ENCODE data around the gene NUDT1.
A peak's percentile ranks its signal among the peaks of the same experiment; 100 is the strongest.

The NUDT1 gene

GRCh38 chr7:2241580-2242540 lies at the start of gene NUDT1, which contains the start of gene MRM2:
TSS of gene NUDT1 (plus strand) at chr7:2242226. CDS start at chr7:2244575, 2,349 bp downstream.
TSS of gene MRM2 (minus strand) at chr7:2242205. CDS start at chr7:2242169, 36 bp downstream.
- DNase-seq = peak; percentile 67 to 74

- DNase-seq = no peak
These were observed 49.0 kb upstream of the NUDT1 start for GRCh38 chr7:2192831-2193534.

GRCh38 chr7:2193575-2194305 lies 48.3 kb upstream of the NUDT1 start:
- DNase-seq = no peak

- DNase-seq = no peak
These were observed 46.4 kb upstream of the NUDT1 start for GRCh38 chr7:2195400-2196246.

- no peak for DNase-seq
These were observed 45.3 kb upstream of the NUDT1 start for GRCh38 chr7:2196381-2197378.

GRCh38 chr7:2197436-2198155 lies 44.4 kb upstream of the NUDT1 start:
- DNase-seq = no peak

GRCh38 chr7:2198206-2198605 lies 43.8 kb upstream of the NUDT1 start:
- no peak for DNase-seq

GRCh38 chr7:2198760-2199159 lies 43.3 kb upstream of the NUDT1 start:
- no peak for DNase-seq

- no peak for DNase-seq
These were observed 42.5 kb upstream of the NUDT1 start for GRCh38 chr7:2199528-2199927.

GRCh38 chr7:2199956-2200583 lies 42.0 kb upstream of the NUDT1 start:
- no peak for DNase-seq

GRCh38 chr7:2200584-2200980 lies 41.4 kb upstream of the NUDT1 start:
- DNase-seq = no peak

GRCh38 chr7:2201128-2201527 lies 40.9 kb upstream of the NUDT1 start:
- DNase-seq = no peak

GRCh38 chr7:2201686-2202360 lies 40.2 kb upstream of the NUDT1 start:
- no peak for DNase-seq

- no peak for DNase-seq
These were observed 39.7 kb upstream of the NUDT1 start for GRCh38 chr7:2202361-2202761.

GRCh38 chr7:2202901-2203765 lies 38.9 kb upstream of the NUDT1 start:
- no peak for DNase-seq

GRCh38 chr7:2203766-2204300 lies 38.2 kb upstream of the NUDT1 start:
- DNase-seq = no peak

GRCh38 chr7:2204446-2204845 lies 37.6 kb upstream of the NUDT1 start:
- no peak for DNase-seq
